PC-9 (cell line): ENCODE measurements around the gene ZNF362. TPM values are rescaled to one million over a fixed set of nuclear protein-coding genes. Genes with fewer than 3 reads are reported as not detected.

Experiments
- BruUV-seq: library from RNA; stranded (reverse); fragments of 400-500 nt; replicated peaks from 2 replicates; lab custom pipeline; 2021; lab: Mats Ljungman, UMichigan
- CTCF ChIA-PET: fragments of 300-600 bp; sonication (Branson Sonifier 250); formaldehyde crosslinking; loops from one replicate; lab custom pipeline; 2022; ENCODE audit warnings: antibody characterized with exemption; lab: Charles Lee
- POLR2A ChIA-PET: fragments of 300-600 bp; sonication (Branson Sonifier 250); formaldehyde crosslinking; loops from one replicate; lab custom pipeline; 2022; ENCODE audit warnings: antibody characterized with exemption; ENCODE audit not compliant: unreplicated experiment; lab: Charles Lee
- DNase-seq, 2 experiments: peaks; one replicate each; pipeline versions ENCODE4 v3.0.0 to v3.0.0-alpha.2; 2015 to 2022; ENCODE audit warnings: mixed read lengths in 1 of 2
- H2AFZ ChIP-seq: fragments of 200-600 bp; sonication (generic); 2 replicates; pipeline ENCODE4 v1.8.1; 2017; ENCODE audit warnings: antibody characterized with exemption
- H3F3A ChIP-seq: fragments of 200-600 bp; sonication (generic); 2 replicates; pipeline ENCODE4 v1.8.1; 2017; ENCODE audit warnings: antibody characterized with exemption, mild to moderate bottlenecking, low read depth; ENCODE audit not compliant: insufficient read depth
- H3K27ac ChIP-seq: fragments of 200-600 bp; sonication (generic); 2 replicates; pipeline ENCODE4 v1.6.1; 2016; ENCODE audit warnings: mixed run types
- H3K27me3 ChIP-seq: fragments of 200-600 bp; sonication (generic); 2 replicates; pipeline ENCODE4 v1.6.1; 2016; ENCODE audit warnings: low read depth, mixed run types; ENCODE audit not compliant: insufficient read depth
- H3K36me3 ChIP-seq: fragments of 200-600 bp; sonication (generic); 2 replicates; pipeline ENCODE4 v1.6.1; 2016; ENCODE audit warnings: low read depth, mixed run types
- H3K4me1 ChIP-seq: fragments of 200-600 bp; sonication (generic); replicated peaks from 2 replicates; pipeline ENCODE4 v1.6.1; 2016; ENCODE audit warnings: mixed run types; ENCODE audit not compliant: insufficient read depth
- H3K4me2 ChIP-seq: fragments of 200-600 bp; sonication (generic); 2 replicates; pipeline ENCODE4 v1.6.1; 2017; ENCODE audit warnings: mixed run types
- H3K4me3 ChIP-seq: fragments of 200-600 bp; sonication (generic); 2 replicates; pipeline ENCODE4 v1.6.1; 2016; ENCODE audit warnings: mixed run types
- H3K79me2 ChIP-seq: fragments of 200-600 bp; sonication (generic); 2 replicates; pipeline ENCODE4 v1.6.1; 2017; ENCODE audit warnings: low read depth, mixed run types
- H3K9me2 ChIP-seq: fragments of 200-600 bp; sonication (generic); 2 replicates; pipeline ENCODE4 v1.8.1; 2017; ENCODE audit warnings: mild to moderate bottlenecking; ENCODE audit not compliant: insufficient read depth
- H3K9me3 ChIP-seq: fragments of 200-600 bp; sonication (generic); 2 replicates; pipeline ENCODE4 v1.8.1; 2016; ENCODE audit warnings: low read depth; ENCODE audit not compliant: insufficient read depth
- H4K20me1 ChIP-seq: fragments of 200-600 bp; sonication (generic); 2 replicates; pipeline ENCODE4 v1.8.1; 2017; ENCODE audit not compliant: insufficient read depth
- CTCF ChIP-seq: fragments of 200-600 bp; sonication (generic); conservative IDR thresholded peaks from 2 replicates; pipeline ENCODE4 v1.6.1; 2017; ENCODE audit warnings: mixed run types, antibody characterized with exemption, mild to moderate bottlenecking, moderate library complexity
- EZH2 ChIP-seq: fragments of 200-600 bp; sonication (generic); IDR thresholded peaks from 2 replicates; pipeline ENCODE4 v1.8.0; 2017; ENCODE audit warnings: antibody characterized with exemption, low read depth
- intact Hi-C: fragments of 100-400 bp; cut with micrococcal nuclease; formaldehyde crosslinking; loops from one replicate; pipeline ENCODE4 v1.10.0; 2022; ENCODE audit not compliant: unreplicated experiment
- total RNA-seq: library from RNA; stranded (reverse); gene quantifications from 2 replicates; pipeline ENCODE4 v1.2.3, GENCODE V29; 2021

Gene ZNF362
- total RNA-seq, 1 experiment from 2014 or later, result 33.1 TPM

GRCh38 chr1:33275195-33275594 lies 18.9 kb downstream of the ZNF362 start:
- no peaks in the 10 kb centered on the region for H3K9me2 ChIP-seq
- H3F3A ChIP-seq, result 0 out of 2 replicates have a peak, but pooled peaks cover 3% of the 10 kb centered on the region
- CTCF ChIA-PET, result interaction anchor here (0.5 kb wide), 1 partner anchor 314 kb away, joined by 6 read pairs; no protein-coding TSS in a partner anchor
- no peaks in the 10 kb centered on the region for H3K27me3 ChIP-seq
- H3K27ac ChIP-seq, result no peak overlapping the region
- no peak overlapping the region for H3K4me2 ChIP-seq
- no peak for DNase-seq
- H2AFZ ChIP-seq, result no peak overlapping the region
- H3K36me3 ChIP-seq, result no peaks in the 10 kb centered on the region
- no peaks in the 10 kb centered on the region for H4K20me1 ChIP-seq
- intact Hi-C loops, result no loop called here
- TF ChIP-seq CTCF (no peak), EZH2 (no peak)
- H3K79me2 ChIP-seq, result no peaks in the 10 kb centered on the region
- H3K4me1 ChIP-seq, result no peaks in the 10 kb centered on the region
- POLR2A ChIA-PET, result no interaction called here
- no peak overlapping the region for H3K4me3 ChIP-seq
- no peaks in the 10 kb centered on the region for H3K9me3 ChIP-seq
- no TSS peak for BruUV-seq

DNA sequence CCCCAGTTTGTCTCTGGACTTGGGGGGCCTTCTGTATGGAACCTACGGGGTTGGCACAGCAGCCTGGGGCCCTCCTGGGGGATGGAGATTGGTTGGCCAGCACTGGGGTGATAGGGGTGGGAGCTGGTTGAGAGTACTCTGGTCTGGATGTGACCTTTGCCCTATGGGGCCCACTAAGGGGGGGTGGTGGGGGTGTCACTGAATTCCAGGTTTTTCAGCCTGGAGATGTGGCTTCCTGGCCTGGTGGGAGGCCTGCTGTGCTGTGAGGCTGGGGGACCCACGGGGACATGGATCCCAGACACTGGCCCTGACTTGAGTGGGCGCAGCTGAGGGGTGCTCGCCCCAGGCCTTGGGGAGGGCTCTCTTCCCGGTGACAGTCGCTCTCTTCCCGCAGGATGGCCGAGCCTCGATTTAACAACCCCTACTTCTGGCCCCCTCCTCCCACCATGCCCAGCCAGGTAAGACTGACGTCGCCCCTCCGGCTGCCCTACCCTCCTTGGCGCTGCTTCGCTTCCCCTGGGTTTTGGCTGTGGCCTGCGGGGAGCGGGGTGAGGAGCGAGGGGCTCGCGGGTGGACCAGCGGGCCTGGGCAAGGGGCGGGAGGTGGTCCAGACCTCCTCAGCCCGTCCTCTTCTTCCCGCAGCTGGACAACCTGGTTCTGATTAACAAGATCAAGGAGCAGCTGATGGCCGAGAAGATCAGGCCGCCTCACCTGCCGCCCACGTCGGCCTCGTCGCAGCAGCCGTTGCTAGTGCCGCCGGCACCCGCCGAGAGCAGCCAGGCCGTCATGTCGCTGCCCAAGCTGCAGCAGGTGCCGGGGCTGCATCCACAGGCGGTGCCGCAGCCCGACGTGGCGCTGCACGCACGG lies 19.6 kb downstream of the ZNF362 start:
- intact Hi-C loops, result no loop called here
- Histone ChIP-seq H4K20me1 (no peaks in the 10 kb centered on the region), H3K79me2 (no peaks in the 10 kb centered on the region), H3F3A (peaks cover 3% of the 10 kb centered on the region; the same call in 1 of the 2 replicates), H3K36me3 (no peaks in the 10 kb centered on the region), H3K9me3 (no peaks in the 10 kb centered on the region), H3K27me3 (no peaks in the 10 kb centered on the region), H2AFZ (no peak overlapping the region), H3K9me2 (no peaks in the 10 kb centered on the region), H3K4me2 (no peak overlapping the region), H3K4me1 (no peaks in the 10 kb centered on the region), H3K4me3 (no peak overlapping the region), H3K27ac (no peak overlapping the region)
- no peak for DNase-seq
- ChIA-PET CTCF (no interaction called here), POLR2A (no interaction called here)
- TF ChIP-seq CTCF (no peak), EZH2 (no peak)
- no TSS peak for BruUV-seq

GRCh38 chr1:33276573-33277298 lies 20.4 kb downstream of the ZNF362 start:
- no peak for DNase-seq

More at GRCh38 chr1:33276573-33277298, 20.4 kb downstream of the ZNF362 start:
- BruUV-seq, result no TSS peak
- ChIA-PET POLR2A (no interaction called here), CTCF (no interaction called here)
- H3K36me3 ChIP-seq, result no peaks in the 10 kb centered on the region
- H3K27ac ChIP-seq, result no peak overlapping the region
- H2AFZ ChIP-seq, result no peak overlapping the region
- peaks cover 3% of the 10 kb centered on the region; the same call in 1 of the 2 replicates for H3F3A ChIP-seq
- no peaks in the 10 kb centered on the region for H3K9me3 ChIP-seq
- no peak overlapping the region for H3K4me3 ChIP-seq
- TF ChIP-seq EZH2 (no peak), CTCF (no peak)
- H3K79me2 ChIP-seq, result no peaks in the 10 kb centered on the region
- H3K9me2 ChIP-seq, result no peaks in the 10 kb centered on the region
- no peaks in the 10 kb centered on the region for H3K27me3 ChIP-seq
- H4K20me1 ChIP-seq, result no peaks in the 10 kb centered on the region
- no peak overlapping the region for H3K4me2 ChIP-seq
- no peaks in the 10 kb centered on the region for H3K4me1 ChIP-seq
- intact Hi-C loops, result no loop called here
